C1 segment of cervical spinal cord (tissue), 14 donors: ENCODE results near the gene OR13C2.
"Not testable (repeated sequence)": the region's sequence is repeated elsewhere in the genome, so short reads cannot be mapped to it uniquely, and the experiment has no call there.

Experiments
- DNase-seq, 14 donors: peaks; one replicate each; lab custom pipeline; 2025; lab: John Stamatoyannopoulos, UW

Gene OR13C2

GRCh38 chr9:104605527-104605926 is at the start of gene OR13C2:
OR13C2 (minus strand) TSS chr9:104605627; CDS start chr9:104605627, 0 bp downstream.
- DNase-seq = not testable (repeated sequence)

GRCh38 chr9:104635456-104635855 is 30.0 kb upstream of the OR13C2 start:
- DNase-seq = no peak

- DNase-seq = no peak
Observed at GRCh38 chr9:104633976-104634520, 28.6 kb upstream of the OR13C2 start.

- DNase-seq = not testable (repeated sequence)
Observed at GRCh38 chr9:104625964-104626363, 20.5 kb upstream of the OR13C2 start.

- no peak for DNase-seq
Observed at GRCh38 chr9:104618104-104618503, 12.7 kb upstream of the OR13C2 start, which contains the start of gene OR13C9. OR13C9 (minus strand) TSS chr9:104618204; CDS start chr9:104618204, 0 bp downstream.

GRCh38 chr9:104617418-104617817 is 12.0 kb upstream of the OR13C2 start:
- DNase-seq = no peak

GRCh38 chr9:104611213-104611612 is 5.8 kb upstream of the OR13C2 start:
- DNase-seq = no peak

- no peak for DNase-seq
Observed at GRCh38 chr9:104608336-104608735, 2.9 kb upstream of the OR13C2 start.

- DNase-seq = no peak
Observed at GRCh38 chr9:104606152-104606551, 725 bp upstream of the OR13C2 start.

- no peak for DNase-seq
Observed at GRCh38 chr9:104604801-104605200, 626 bp downstream of the OR13C2 start.

- DNase-seq = not testable (repeated sequence)
Observed at GRCh38 chr9:104599313-104599712, 6.1 kb downstream of the OR13C2 start, which contains the start of gene OR13C5. OR13C5 (minus strand) TSS chr9:104599413; CDS start chr9:104599413, 0 bp downstream.

- not testable (repeated sequence) for DNase-seq
Observed at GRCh38 chr9:104598749-104599148, 6.7 kb downstream of the OR13C2 start.

GRCh38 chr9:104589626-104590025 is 15.8 kb downstream of the OR13C2 start:
- no peak for DNase-seq

- no peak for DNase-seq
Observed at GRCh38 chr9:104586496-104587180, 18.8 kb downstream of the OR13C2 start.

GRCh38 chr9:104580562-104580961 is 24.9 kb downstream of the OR13C2 start:
- DNase-seq = no peak

GRCh38 chr9:104577263-104577662 is 28.2 kb downstream of the OR13C2 start:
- no peak for DNase-seq

GRCh38 chr9:104575456-104575855 is 30.0 kb downstream of the OR13C2 start:
- no peak for DNase-seq

- no peak for DNase-seq
Observed at GRCh38 chr9:104572612-104573011, 32.8 kb downstream of the OR13C2 start.

- no peak for DNase-seq
Observed at GRCh38 chr9:104568868-104569267, 36.6 kb downstream of the OR13C2 start, which contains the start of gene OR13C8. OR13C8 (plus strand) TSS chr9:104569168; CDS start chr9:104569168, 0 bp downstream.

- DNase-seq = no peak
Observed at GRCh38 chr9:104564358-104564757, 41.1 kb downstream of the OR13C2 start.

GRCh38 chr9:104556830-104557634 is 48.4 kb downstream of the OR13C2 start:
- DNase-seq = no peak

GRCh38 chr9:104555521-104555920 is 49.9 kb downstream of the OR13C2 start:
- DNase-seq = no peak
